Heart left ventricle (tissue), 16 donors: ENCODE measurements around the gene SELENON. TPM values are rescaled to one million over a fixed set of nuclear protein-coding genes. Genes with fewer than 3 reads are reported as not detected.
A peak's percentile ranks its signal among the peaks of the same experiment; 100 is the strongest.

Experiments
- ATAC-seq, 4 donors: fragments of 200-7000 bp; cut with Tn5 transposase; one replicate each; pipeline ENCODE4 v1.9.1; 2020 to 2022; ENCODE audit warnings: moderate library complexity in 4 of 4, mild to moderate bottlenecking in 3 of 4, moderate number of reproducible peaks in 1 of 4
- DNase-seq, 5 donors: peaks; one replicate each; pipeline ENCODE4 v3.0.0-alpha.2; 2020
- H3K27ac ChIP-seq, 12 donors: fragments of 200-600 bp; sonication (generic) in 4 of 12; one replicate each; pipeline versions ENCODE4 v1.5.0 to v1.8.0; 2016 to 2022; ENCODE audit warnings: mild to moderate bottlenecking in 2 of 12
- H3K27me3 ChIP-seq, 9 donors: fragments of 200-600 bp; sonication (generic) in 2 of 9; one replicate each; pipeline versions ENCODE4 v1.5.1 to v1.8.0; 2016 to 2022; ENCODE audit warnings: mild to moderate bottlenecking in 3 of 9
- H3K36me3 ChIP-seq, 9 donors: fragments of 200-600 bp; sonication (generic) in 2 of 9; one replicate each; pipeline versions ENCODE4 v1.5.0 to v1.8.0; 2018 to 2022; ENCODE audit warnings: mild to moderate bottlenecking in 2 of 9
- H3K4me1 ChIP-seq, 12 donors: fragments of 200-600 bp; sonication (generic) in 4 of 12; one replicate each; pipeline versions ENCODE4 v1.5.0 to v1.8.0; 2016 to 2022; ENCODE audit warnings: mild to moderate bottlenecking in 3 of 12
- H3K4me3 ChIP-seq, 12 donors: fragments of 200-600 bp; sonication (generic) in 4 of 12; one replicate each; pipeline versions ENCODE4 v1.5.0 to v1.8.0; 2017 to 2022; ENCODE audit warnings: mild to moderate bottlenecking in 9 of 12, moderate library complexity in 4 of 12
- H3K9me3 ChIP-seq, 12 donors: fragments of 200-600 bp; sonication (generic) in 4 of 12; one replicate each; pipeline versions ENCODE4 v1.5.0 to v1.8.0; 2016 to 2022; ENCODE audit warnings: mild to moderate bottlenecking in 1 of 12
- CTCF ChIP-seq, 12 donors: fragments of 200-600 bp; sonication (generic) in 4 of 12; IDR thresholded peaks; one replicate each; pipeline versions ENCODE4 v1.5.0 to v1.8.0; 2018 to 2022; ENCODE audit warnings: antibody characterized with exemption in 12 of 12, mild to moderate bottlenecking in 5 of 12
- POLR2A ChIP-seq, 2 donors: fragments of 450-650 bp; IDR thresholded peaks; one replicate each; pipeline ENCODE4 v1.6.1; 2017; ENCODE audit warnings: antibody characterized with exemption in 2 of 2, mild to moderate bottlenecking in 2 of 2, moderate library complexity in 2 of 2
- WGBS, 4 donors: extraction: QIAGEN DNeasy Blood & Tissue Kit in 2 of 4; methylation state at CpG; one replicate each; pipeline versions ENCODE4 v1.1.5 to v1.1.7; 2013 to 2018; 5-methylcytosine and 5-hydroxymethylcytosine counted together
- intact Hi-C, 10 donors: fragments of 100-400 bp; cut with DNase I; formaldehyde crosslinking; loops; one replicate each; pipeline versions ENCODE4 v1.11.1 to v1.14.2; 2022
- polyA plus RNA-seq, 2 donors: library from polyadenylated mRNA; stranded (reverse); fragments of 200-250 nt; gene quantifications; one replicate each; pipeline ENCODE4 v1.2.3, GENCODE V29; 2013
- total RNA-seq, 9 donors: library from RNA; depleted of rRNA in 2 of 9; stranded (reverse); fragments of >200 nt in 2 of 9; fragmentation: NEBNext Ultra II Directional in 3 of 9; extraction: Animal tissue kit (Norgen Biotek cat#: 25700) in 3 of 9; gene quantifications; one replicate each; pipeline versions ENCODE4 v1.1.0 to v1.2.4, GENCODE V29; 2016 to 2023
- donor health status: ischemic (EF 13 %, LVEDD 7.1; RV severe dilation, severe dysfunction).
- donor health status: healthy with polysubstance abuse.
- donor health status: DM: no; HTN: yes; CAD: no.
- donor health status: DM: no; HTN: no; CAD: no.
- donor health status: ischemic (EF 25% LVEDD 6.9; RV normal size, moderate dysfunction).
- donor health status: ischemic (EF 25% LVEDD 5.7; RV mildly dilated, moderate dysfunction).
- donor health status: healthy.
- donor health status: DM: yes; HTN: yes; CAD: no.
- donor health status: ischemic (EF 35%, LVEDD 5.7; RV mildly dilated, moderate dysfunction).
- donor health status: nonischemic (EF 11% LVEDD 7.7; RV severe dilation, severe dysfunction).
- donor health status: DM: yes; HTN: yes; CAD: no.
- donor health status: PGD.
- donor health status: ischemic (EF 29% LVEDD 5.4; RV normal size, mild dysfunction).
- donor health status: nonischemic (EF 23%, LVEDD 6.1; RV moderate dilation, normal function).

SELENON gene
- total and polyA plus RNA-seq, 11 donors, result 28.9 to 92.3 (median 48.5) TPM

- peaks cover 0 to 46% (median 27%) of the 10 kb centered on the region in 9 donors for H3K36me3 ChIP-seq
- 82 to 85% (median 83%) methylated on average over 9 to 15 of the region's 15 CpGs for WGBS, 4 donors
- H3K27ac ChIP-seq, result peak overlapping the region in 11 of 12 donors; percentile 40 to 76 (median 63)
- H3K9me3 ChIP-seq, result no peaks in the 10 kb centered on the region
- DNase-seq (peak in 2 of 5 donors; percentile 28 to 42), ATAC-seq (peak in 1 of 4 donors; percentile 1)
- no peak overlapping the region for H3K4me3 ChIP-seq
- TF ChIP-seq CTCF (IDR thresholded peaks at IDR 0.05), result peak in 1 of 12 donors; percentile 6
- no peak for TF ChIP-seq POLR2A (IDR thresholded peaks at IDR 0.05)
- H3K4me1 ChIP-seq, result peaks cover 6 to 86% (median 65%) of the 10 kb centered on the region in 12 donors
- intact Hi-C loops, result loop anchor here in 3 of 10 donors (5.0 to 10.0 kb wide), 3 partner anchors 300 to 558 kb away; partner anchors contain the start of genes RHCE (in 1 of the 3) and RSRP1 (in 1 of the 3)
- H3K27me3 ChIP-seq, result no peaks in the 10 kb centered on the region
Observed at GRCh38 chr1:25804964-25805862, 5.2 kb downstream of the SELENON start.

GRCh38 chr1:25805863-25806225, 5.9 kb downstream of the SELENON start:
- ATAC-seq (peak; percentile 73 to 82 (median 78)), DNase-seq (peak in 4 of 5 donors; percentile 68 to 80 (median 72))
- intact Hi-C loops, result loop anchor here in 3 of 10 donors (5.0 to 10.0 kb wide), 3 partner anchors 301 to 559 kb away; partner anchors contain the start of genes RHCE (in 1 of the 3) and RSRP1 (in 1 of the 3)

GRCh38 chr1:25806418-25806817, 6.4 kb downstream of the SELENON start:
- Histone ChIP-seq H3K9me3 (no peaks in the 10 kb centered on the region), H3K36me3 (peaks cover 0 to 56% (median 31%) of the 10 kb centered on the region in 9 donors), H3K27me3 (no peaks in the 10 kb centered on the region), H3K4me1 (peaks cover 6 to 87% (median 66%) of the 10 kb centered on the region in 12 donors), H3K4me3 (no peak overlapping the region), H3K27ac (peak overlapping the region in 11 of 12 donors; percentile 40 to 76 (median 63))
- WGBS, 4 donors, result 68 to 81% (median 75%) methylated on average over 4 of the region's 4 CpGs
- DNase-seq (peak in 4 of 5 donors; percentile 43 to 82 (median 70)), ATAC-seq (peak in 3 of 4 donors; percentile 7 to 51 (median 26))
- intact Hi-C loops, result loop anchor here in 3 of 10 donors (5.0 to 10.0 kb wide), 3 partner anchors 302 to 559 kb away; partner anchors contain the start of genes RHCE (in 1 of the 3) and RSRP1 (in 1 of the 3)
- TF ChIP-seq CTCF (IDR thresholded peaks at IDR 0.05) (no peak), POLR2A (IDR thresholded peaks at IDR 0.05) (no peak)

More at GRCh38 chr1:25805863-25806225, 5.9 kb downstream of the SELENON start:
- Histone ChIP-seq H3K9me3 (no peaks in the 10 kb centered on the region), H3K36me3 (peaks cover 0 to 50% (median 29%) of the 10 kb centered on the region in 9 donors), H3K4me1 (peaks cover 6 to 89% (median 68%) of the 10 kb centered on the region in 12 donors), H3K4me3 (no peak overlapping the region), H3K27me3 (no peaks in the 10 kb centered on the region), H3K27ac (peak overlapping the region; percentile 23 to 76 (median 63))
- WGBS, 4 donors, result 24 to 30% (median 28%) methylated on average over 3 of the region's 3 CpGs
- no peak for TF ChIP-seq POLR2A (IDR thresholded peaks at IDR 0.05)
- no peak for TF ChIP-seq CTCF (IDR thresholded peaks at IDR 0.05)
